ENCODE measurements around the gene CST9. TPM values are rescaled to one million over a fixed set of nuclear protein-coding genes. Genes with fewer than 3 reads are reported as not detected.

Gene CST9
- total and polyA plus RNA-seq, 2 of the 13 experiments (the other 11 are each of a cell fraction or from before 2014, with no cell fraction given), result 0.07 TPM; not detected in 1

GRCh38 chr20:23570178-23570760 lies 35.4 kb downstream of the CST9 start (continued):
- no peak for TF ChIP-seq ZNF788 (CRISPR knock-in tag; IDR thresholded peaks at IDR 0.05; ENCODE audit: borderline replicate concordance)
- TF ChIP-seq SOX6 (IDR thresholded peaks at IDR 0.05), result no peak
- peak; percentile 28; the same call in 1 of the 2 replicates for TF ChIP-seq SOX6 (CRISPR knock-in tag; IDR thresholded peaks at IDR 0.05)
- no peak for TF ChIP-seq SRSF4 (IDR thresholded peaks at IDR 0.05; ENCODE audit: low read depth, low read length, poor library complexity, severe bottlenecking)
- TF ChIP-seq ZNF7 (CRISPR knock-in tag; IDR thresholded peaks at IDR 0.05), result no peak

- no peak; the same call in 2 of the 3 replicates for ATAC-seq
- no peak for TF ChIP-seq ZNF264 (CRISPR knock-in tag; IDR thresholded peaks at IDR 0.05)
- TF ChIP-seq ZNF24 (IDR thresholded peaks at IDR 0.05), result no peak
- no peak for TF ChIP-seq ZNF75D (CRISPR knock-in tag; IDR thresholded peaks at IDR 0.05; ENCODE audit: borderline replicate concordance)
- TF ChIP-seq ETS1 (CRISPR knock-in tag; IDR thresholded peaks at IDR 0.05), result no peak
- no peak for TF ChIP-seq FOXM1 (CRISPR knock-in tag; IDR thresholded peaks at IDR 0.05)
- TF ChIP-seq ZBTB34 (CRISPR knock-in tag; IDR thresholded peaks at IDR 0.05), result no peak
- TF ChIP-seq SRF (IDR thresholded peaks at IDR 0.05; ENCODE audit: low read depth, low read length), result no peak
- no peak for TF ChIP-seq MTA3 (CRISPR knock-in tag; IDR thresholded peaks at IDR 0.05)
- no peak for TF ChIP-seq MXD3 (CRISPR knock-in tag; IDR thresholded peaks at IDR 0.05)
- no peak for TF ChIP-seq POLR2G (IDR thresholded peaks at IDR 0.05; ENCODE audit: low read depth, low read length)
- TF ChIP-seq DMTF1 (CRISPR knock-in tag; IDR thresholded peaks at IDR 0.05), result no peak
- no peak for TF ChIP-seq HHEX (CRISPR knock-in tag; IDR thresholded peaks at IDR 0.05)
- TF ChIP-seq CHCHD3 (CRISPR knock-in tag; IDR thresholded peaks at IDR 0.05), result no peak
- no peak for TF ChIP-seq ZBTB42 (CRISPR knock-in tag; IDR thresholded peaks at IDR 0.05)
- TF ChIP-seq ZNF777 (CRISPR knock-in tag; IDR thresholded peaks at IDR 0.05), result no peak
- no peak for TF ChIP-seq ZNF670 (CRISPR knock-in tag; IDR thresholded peaks at IDR 0.05; ENCODE audit: borderline replicate concordance)
These were observed 36.1 kb downstream of the CST9 start for GRCh38 chr20:23569570-23569969.

More at GRCh38 chr20:23569570-23569969, 36.1 kb downstream of the CST9 start:
- no TSS peak for BruUV-seq (replicated peaks)
- Histone ChIP-seq H3K36me3 (replicated peaks in 1 of 2; ENCODE audit: control insufficient read depth in 1 of 2, insufficient read depth in 2 of 2, low read length in 2 of 2) (no peaks in the 10 kb centered on the region), H3K27me3 (ENCODE audit: control insufficient read depth in 1 of 2, insufficient read depth in 2 of 2, low read length in 2 of 2) (peaks cover 0 to 7% of the 10 kb centered on the region in 2 experiments; a peak in 1 of 5 replicates), H3K9me3 (ENCODE audit: low read length) (no peaks in the 10 kb centered on the region), H3K27ac (ENCODE audit: extremely low read length, insufficient read depth, low read length) (no peak overlapping the region), H2AFZ (ENCODE audit: low read length) (no peak overlapping the region), H4K20me1 (ENCODE audit: insufficient read depth, low read length) (no peaks in the 10 kb centered on the region), H3K4me3 (replicated peaks in 1 of 3; ENCODE audit: insufficient read depth in 1 of 3, low read depth in 2 of 3, low read length in 3 of 3) (no peak overlapping the region), H3K4me1 (ENCODE audit: insufficient read depth, low read length) (peaks cover 7% of the 10 kb centered on the region; the same call in 1 of the 2 replicates), H3K9ac (ENCODE audit: insufficient read depth, low read depth, low read length) (no peak overlapping the region), H3K4me2 (ENCODE audit: low read depth, low read length) (no peak overlapping the region), H3K79me2 (ENCODE audit: insufficient read depth, low read length) (no peaks in the 10 kb centered on the region)
- WGBS (ENCODE audit: low lambda C conversion rate), result 13% methylated on average over 1 of the region's 1 CpG
- intact Hi-C loops (cut with micrococcal nuclease; ENCODE audit: unreplicated experiment), result no loop called here
- FAIRE-seq, result no peak
- ChIA-PET CTCF (ENCODE audit: low intra/inter-chr PET ratio, low total read pairs) (no interaction called here), POLR2A (interaction anchor here (0.9 kb wide), 1 partner anchor 17 kb away, joined by 4 read pairs; no protein-coding TSS in a partner anchor)
- DNase-seq (ENCODE audit: low spot score), result no peak
- in situ Hi-C loops (cut with HindIII; ENCODE audit: extremely low pct_ligation_motif_present, low pct_unique_long_range_greater_than_20kb), result no loop called here

All from HepG2 (cell line).